Measurements from ENCODE around the gene DLEC1. TPM values are rescaled to one million over a fixed set of nuclear protein-coding genes. Genes with fewer than 3 reads are reported as not detected.
"Not testable (repeated sequence)": the region's sequence is repeated elsewhere in the genome, so short reads cannot be mapped to it uniquely, and the experiment has no call there.

Gene DLEC1
- polyA plus RNA-seq, 1 donor from 2014 or later: 0.28 TPM

DNA sequence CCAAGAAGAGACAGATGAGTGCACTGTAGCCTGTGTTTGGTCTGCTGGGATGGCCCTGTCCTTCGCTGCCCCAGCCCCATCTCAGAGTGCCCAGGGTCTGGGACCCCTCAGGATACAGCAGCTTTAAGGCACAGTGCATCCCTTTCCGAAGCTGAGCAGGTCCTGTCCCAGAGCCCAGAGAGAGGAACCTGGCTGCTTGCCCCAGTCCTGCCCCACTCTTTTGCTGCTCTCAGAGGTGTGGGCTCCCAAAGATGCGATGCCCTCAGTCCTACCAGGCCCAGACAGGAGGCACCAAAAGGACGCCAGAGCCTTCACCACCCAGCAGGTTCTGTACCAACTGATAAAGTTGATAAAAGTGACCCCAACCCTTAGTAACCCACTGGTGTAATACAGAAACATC lies 17.8 kb upstream of the DLEC1 start:
- Mint-ChIP-seq H3K36me3 (no peaks in the 10 kb centered on the region), H3K9me3 (no peaks in the 10 kb centered on the region), H3K4me3 (peak overlapping the region in 1 of 4 donors; percentile 9), H3K27me3 (no peaks in the 10 kb centered on the region), H3K4me1 (peaks cover 8 to 19% (median 9%) of the 10 kb centered on the region in 3 donors), H3K27ac (peak overlapping the region in 2 of 3 donors; percentile 40 to 44)

DNA sequence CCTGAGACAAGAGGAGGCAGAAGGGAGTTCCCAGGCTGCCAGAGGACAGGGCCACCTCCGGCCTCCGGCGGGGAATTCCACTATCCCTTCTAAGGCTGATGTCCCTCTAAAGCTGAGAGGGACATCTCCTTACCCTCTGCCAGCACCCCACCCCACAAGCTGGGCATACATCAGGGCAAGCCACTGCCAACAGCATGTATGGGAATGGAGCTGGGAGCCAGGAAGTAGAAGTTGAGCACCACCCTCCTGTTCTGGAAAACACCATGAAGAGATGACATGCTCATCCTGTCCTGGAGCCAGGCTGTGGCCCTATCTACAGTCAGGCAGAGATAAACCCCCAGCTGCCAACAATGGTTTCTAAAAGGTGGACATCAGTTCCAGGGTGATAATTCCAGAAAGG lies 16.7 kb upstream of the DLEC1 start:
- no peak overlapping the region for H3K4me3 Mint-ChIP-seq
- no peaks in the 10 kb centered on the region for H3K27me3 Mint-ChIP-seq
- H3K27ac Mint-ChIP-seq: peak overlapping the region in 1 of 3 donors; percentile 17
- no peaks in the 10 kb centered on the region for H3K36me3 Mint-ChIP-seq
- H3K9me3 Mint-ChIP-seq: no peaks in the 10 kb centered on the region
- H3K4me1 Mint-ChIP-seq: peaks cover 8 to 19% (median 9%) of the 10 kb centered on the region in 3 donors

DNA sequence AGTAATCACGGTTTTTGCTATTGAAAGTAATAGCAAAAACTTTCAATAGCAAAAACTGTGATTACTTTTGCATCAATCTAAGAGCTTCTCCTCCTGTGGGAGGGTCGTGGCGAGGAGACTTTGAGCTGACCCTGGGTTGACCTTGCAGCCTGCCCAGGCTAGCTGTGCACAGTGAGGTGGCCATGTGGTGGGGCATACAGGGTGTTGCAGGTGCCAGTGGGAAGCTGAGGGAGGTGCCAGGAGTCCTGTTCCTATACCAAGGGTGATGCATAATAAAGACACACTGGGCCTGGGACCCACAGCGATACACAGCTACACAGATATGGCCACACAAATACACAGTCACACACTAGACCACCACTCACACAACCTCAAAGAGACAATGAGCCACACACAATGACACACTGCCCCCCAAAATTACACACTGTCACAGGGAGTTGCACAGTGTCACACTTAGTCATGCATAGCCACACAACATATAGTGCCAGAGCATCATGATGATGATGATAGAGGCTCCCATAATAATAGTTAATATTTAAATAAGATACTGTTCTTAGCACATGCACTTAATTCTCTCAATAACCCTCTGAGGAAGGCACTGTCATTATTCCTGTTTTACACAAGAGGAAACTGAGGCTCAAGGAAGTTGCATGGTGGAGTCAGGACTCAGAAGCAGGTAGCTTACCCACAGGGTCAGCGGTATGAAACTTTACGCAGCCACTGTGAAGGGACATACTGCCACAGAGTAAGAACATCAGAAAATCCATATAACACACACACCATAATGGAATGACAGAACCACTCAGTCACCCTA lies 15.9 kb upstream of the DLEC1 start:
- H3K27ac Mint-ChIP-seq: peak overlapping the region; percentile 66 to 96 (median 91)
- H3K9me3 Mint-ChIP-seq: no peaks in the 10 kb centered on the region
- H3K4me1 Mint-ChIP-seq: peaks cover 8 to 19% (median 9%) of the 10 kb centered on the region in 3 donors
- no peaks in the 10 kb centered on the region for H3K36me3 Mint-ChIP-seq
- peak overlapping the region; percentile 80 to 100 (median 95) for H3K4me3 Mint-ChIP-seq
- H3K27me3 Mint-ChIP-seq: no peaks in the 10 kb centered on the region

DNA sequence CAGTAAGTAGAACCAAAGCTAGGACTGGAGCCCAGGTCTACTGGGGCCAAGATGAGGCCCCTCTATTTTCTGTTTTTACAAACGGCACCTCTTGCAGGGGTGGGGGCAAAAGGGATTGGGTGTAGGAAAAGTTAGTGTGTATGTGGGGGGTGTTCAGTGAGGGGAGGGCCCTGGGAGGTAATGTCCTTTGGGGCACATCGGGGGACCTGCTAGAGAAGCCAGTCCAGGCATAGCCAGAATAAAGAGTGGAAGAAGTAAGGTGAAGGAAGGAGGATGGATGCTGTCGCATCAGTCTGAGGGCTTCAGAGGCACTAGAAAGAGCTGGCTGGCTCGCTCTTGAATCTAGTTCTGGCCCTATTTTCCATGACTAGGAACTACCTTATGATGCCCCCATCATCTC lies 12.2 kb upstream of the DLEC1 start:
- H3K27ac Mint-ChIP-seq: no peak overlapping the region
- H3K4me1 Mint-ChIP-seq: peaks cover 9 to 22% (median 9%) of the 10 kb centered on the region in 3 donors
- no peaks in the 10 kb centered on the region for H3K9me3 Mint-ChIP-seq
- peaks cover 12% of the 10 kb centered on the region for H3K27me3 Mint-ChIP-seq
- H3K36me3 Mint-ChIP-seq: peaks cover 2% of the 10 kb centered on the region
- peak overlapping the region in 2 of 4 donors; percentile 18 to 41 for H3K4me3 Mint-ChIP-seq

DNA sequence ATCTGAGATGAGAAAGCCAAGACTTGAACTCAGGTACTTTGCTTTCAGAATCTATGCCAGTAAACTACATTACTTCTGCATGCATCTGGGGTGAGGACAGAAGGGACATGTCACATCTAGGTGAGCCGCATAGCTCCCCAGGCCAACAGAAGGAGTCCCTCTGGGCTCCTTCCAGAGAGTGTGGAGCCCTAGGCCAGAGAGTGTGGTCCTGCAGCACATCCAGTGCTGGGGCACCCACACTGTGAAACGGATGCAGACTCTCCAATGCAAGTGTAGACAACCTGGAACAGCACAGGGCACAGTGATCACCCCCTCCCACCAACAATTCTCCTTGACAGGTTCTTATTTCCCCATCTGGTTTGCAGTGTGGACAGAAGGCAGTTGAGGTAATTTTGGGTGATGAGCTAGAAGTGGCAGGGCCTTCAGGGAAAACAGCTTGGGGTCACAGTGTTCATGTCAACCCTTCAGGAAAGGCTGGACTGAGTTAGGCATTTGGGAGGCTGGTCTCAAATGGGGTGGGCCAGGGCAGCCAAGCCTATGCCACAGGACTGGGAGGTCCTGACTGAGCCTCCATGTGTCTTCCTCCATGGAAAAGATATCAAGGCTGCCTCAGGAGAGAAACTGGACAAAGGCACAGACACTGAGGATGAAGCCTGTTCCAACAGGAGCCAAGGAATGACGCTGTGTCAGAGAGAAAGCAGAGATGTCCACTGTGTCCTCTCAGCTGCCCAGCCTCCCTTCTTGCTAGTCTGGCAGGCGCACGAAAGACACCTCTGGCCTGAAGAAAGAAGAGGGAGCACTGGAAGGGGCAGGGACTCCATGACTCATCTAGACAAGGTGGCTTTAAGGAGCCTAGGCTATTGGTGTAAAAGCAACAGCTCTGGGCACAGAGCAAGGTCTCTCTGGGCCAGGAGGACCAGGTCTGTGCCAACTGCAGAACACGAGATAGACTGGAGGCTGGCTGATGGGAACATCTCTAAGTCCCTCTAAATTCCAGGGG lies 11.2 kb upstream of the DLEC1 start:
- peaks cover 2% of the 10 kb centered on the region for H3K36me3 Mint-ChIP-seq
- H3K27ac Mint-ChIP-seq: no peak overlapping the region
- peaks cover 9 to 22% (median 9%) of the 10 kb centered on the region in 3 donors for H3K4me1 Mint-ChIP-seq
- peaks cover 13% of the 10 kb centered on the region for H3K27me3 Mint-ChIP-seq
- no peaks in the 10 kb centered on the region for H3K9me3 Mint-ChIP-seq
- H3K4me3 Mint-ChIP-seq: peak overlapping the region; percentile 41 to 87 (median 71)

DNA sequence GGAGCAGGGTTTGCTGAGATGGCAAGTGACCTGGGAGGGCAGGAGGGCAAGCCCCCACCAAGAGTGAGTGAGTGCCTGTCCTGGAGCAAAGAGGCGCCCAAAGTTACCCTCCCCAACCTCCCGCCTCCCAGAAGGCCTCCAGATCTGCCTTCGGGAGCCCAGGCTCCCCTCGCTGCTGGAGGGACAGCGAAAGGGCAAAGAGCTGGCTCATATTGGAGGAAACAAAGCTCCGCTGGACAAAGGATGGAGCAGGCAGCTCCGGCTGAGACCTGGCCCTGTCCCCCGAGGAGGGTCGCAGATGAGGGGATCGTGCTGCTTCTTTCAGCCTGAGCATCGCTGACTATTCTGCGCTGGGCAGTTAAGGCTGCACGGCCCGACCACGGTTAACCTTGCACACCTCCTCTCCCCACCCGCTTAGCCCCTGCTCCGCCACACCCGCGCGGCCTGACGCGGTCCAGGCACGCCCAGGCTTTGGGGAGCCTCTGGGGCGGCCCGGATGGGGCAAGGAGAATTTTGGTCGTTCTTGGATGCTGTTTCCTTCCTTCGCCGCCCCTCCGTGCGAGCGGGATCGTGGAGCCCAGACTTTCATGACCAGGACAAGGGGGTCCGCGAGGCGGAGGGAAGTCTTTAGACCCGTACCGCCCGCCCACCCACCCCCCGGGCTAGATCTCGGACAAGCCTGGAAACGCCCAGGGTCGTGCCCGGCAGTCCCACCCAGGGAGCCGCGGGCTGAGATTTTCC lies 10.2 kb upstream of the DLEC1 start:
- H3K27ac Mint-ChIP-seq: peak overlapping the region in 1 of 3 donors; percentile 80
- H3K27me3 Mint-ChIP-seq: peaks cover 13% of the 10 kb centered on the region
- peaks cover 6 to 15% (median 9%) of the 10 kb centered on the region in 3 donors for H3K4me1 Mint-ChIP-seq
- peaks cover 2% of the 10 kb centered on the region for H3K36me3 Mint-ChIP-seq
- H3K9me3 Mint-ChIP-seq: no peaks in the 10 kb centered on the region
- H3K4me3 Mint-ChIP-seq: peak overlapping the region; percentile 41 to 87 (median 73)

DNA sequence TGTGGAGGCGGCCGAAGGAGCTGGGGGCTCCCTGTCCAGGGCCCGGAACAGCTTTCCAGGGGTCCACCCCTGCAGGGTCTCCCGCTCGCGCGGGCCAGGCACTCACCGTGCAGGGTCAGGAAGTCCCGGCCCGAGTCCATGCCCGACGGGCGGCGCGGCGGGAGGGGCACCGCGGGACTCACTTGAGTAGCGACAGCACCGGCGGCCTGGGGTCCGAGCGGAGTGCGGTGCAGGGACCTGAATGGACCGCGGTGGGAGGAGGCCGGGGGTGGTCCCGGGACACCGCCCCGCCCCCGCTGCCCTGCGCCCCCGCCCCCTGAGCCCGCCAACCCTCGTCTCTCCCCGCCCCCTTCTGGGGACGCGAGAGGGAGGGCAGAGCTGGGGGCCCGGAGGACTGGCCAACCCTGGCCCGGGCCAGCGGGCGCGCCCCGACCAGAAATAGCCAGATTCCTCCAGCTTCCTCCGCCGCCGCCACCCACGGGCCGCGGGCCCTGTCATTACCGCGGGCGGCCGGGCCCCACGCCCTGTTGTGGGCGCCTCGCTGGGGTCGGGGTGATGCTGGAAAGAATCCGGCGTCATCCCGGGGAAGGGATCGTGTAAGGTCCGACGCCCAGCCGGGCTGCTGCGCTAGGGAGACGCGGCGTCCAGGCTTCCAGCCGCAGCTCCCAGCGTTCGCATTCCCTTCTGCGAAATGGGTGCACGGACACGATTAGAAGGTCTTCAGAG lies 9.4 kb upstream of the DLEC1 start, which contains the start of gene PLCD1:
Gene PLCD1 (minus strand): TSS at position 243 of the 726 bp plus-strand sequence. CDS start 103 bp downstream, at position 140.
- peak within 1 kb of the TSS; percentile 54 to 87 (median 73) for H3K4me3 Mint-ChIP-seq
- peak within 1 kb of the TSS in 1 of 3 donors; percentile 80 for H3K27ac Mint-ChIP-seq
- H3K4me1 Mint-ChIP-seq: peaks cover 5 to 12% (median 9%) of the 10 kb centered on the region in 3 donors
- H3K27me3 Mint-ChIP-seq: peaks cover 13% of the 10 kb centered on the region
- no peaks in the 10 kb centered on the region for H3K9me3 Mint-ChIP-seq
- peaks cover 2% of the 10 kb centered on the region for H3K36me3 Mint-ChIP-seq

DNA sequence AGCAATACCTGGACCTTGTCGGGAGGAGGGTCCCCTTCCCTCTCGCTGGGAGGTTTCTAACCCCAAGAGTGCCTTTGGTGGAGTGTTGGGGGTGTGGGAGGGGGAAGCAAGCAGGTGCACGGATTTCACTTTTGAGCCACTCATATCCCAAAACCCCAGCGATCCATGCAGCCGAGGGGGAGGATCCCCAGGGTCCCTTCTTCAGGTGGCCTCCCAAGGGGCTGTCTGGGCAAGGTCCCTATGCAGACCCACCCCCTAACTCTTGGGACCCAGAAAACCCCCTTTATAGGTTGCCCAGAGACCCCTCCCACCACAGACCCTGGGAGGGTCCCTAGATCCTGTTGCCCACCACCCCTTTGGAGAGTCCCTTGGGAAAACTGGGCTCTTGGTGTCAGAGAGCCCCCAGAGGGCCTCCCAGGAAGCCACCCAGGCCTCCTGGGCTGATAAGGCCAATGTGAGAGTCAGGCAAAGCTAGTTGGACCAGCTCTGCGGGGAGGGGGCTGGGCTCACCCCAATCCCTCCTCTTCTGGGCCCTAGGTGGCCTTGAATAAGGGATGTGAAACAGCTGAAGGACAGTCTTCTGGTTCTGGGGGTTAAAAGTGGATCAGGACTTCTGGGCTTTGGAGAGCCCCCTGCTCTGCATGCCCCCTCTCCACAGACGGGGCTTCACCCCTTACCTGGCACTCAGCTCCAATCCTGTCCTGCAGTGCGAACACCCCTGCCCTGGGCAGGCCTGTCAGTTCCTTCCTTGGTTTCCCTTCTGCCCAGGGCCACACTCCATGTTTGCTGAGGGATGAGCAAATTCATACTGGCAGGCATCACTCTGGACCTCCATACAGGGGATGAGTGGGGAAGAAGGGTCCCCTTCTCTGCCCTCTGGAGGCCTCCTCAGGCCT lies 8.6 kb upstream of the DLEC1 start:
- Mint-ChIP-seq H3K4me1 (peaks cover 5 to 9% (median 8%) of the 10 kb centered on the region in 3 donors), H3K27ac (no peak overlapping the region), H3K27me3 (peaks cover 13% of the 10 kb centered on the region), H3K9me3 (no peaks in the 10 kb centered on the region), H3K36me3 (peaks cover 2% of the 10 kb centered on the region), H3K4me3 (peak overlapping the region in 3 of 4 donors; percentile 38 to 58 (median 54))

DNA sequence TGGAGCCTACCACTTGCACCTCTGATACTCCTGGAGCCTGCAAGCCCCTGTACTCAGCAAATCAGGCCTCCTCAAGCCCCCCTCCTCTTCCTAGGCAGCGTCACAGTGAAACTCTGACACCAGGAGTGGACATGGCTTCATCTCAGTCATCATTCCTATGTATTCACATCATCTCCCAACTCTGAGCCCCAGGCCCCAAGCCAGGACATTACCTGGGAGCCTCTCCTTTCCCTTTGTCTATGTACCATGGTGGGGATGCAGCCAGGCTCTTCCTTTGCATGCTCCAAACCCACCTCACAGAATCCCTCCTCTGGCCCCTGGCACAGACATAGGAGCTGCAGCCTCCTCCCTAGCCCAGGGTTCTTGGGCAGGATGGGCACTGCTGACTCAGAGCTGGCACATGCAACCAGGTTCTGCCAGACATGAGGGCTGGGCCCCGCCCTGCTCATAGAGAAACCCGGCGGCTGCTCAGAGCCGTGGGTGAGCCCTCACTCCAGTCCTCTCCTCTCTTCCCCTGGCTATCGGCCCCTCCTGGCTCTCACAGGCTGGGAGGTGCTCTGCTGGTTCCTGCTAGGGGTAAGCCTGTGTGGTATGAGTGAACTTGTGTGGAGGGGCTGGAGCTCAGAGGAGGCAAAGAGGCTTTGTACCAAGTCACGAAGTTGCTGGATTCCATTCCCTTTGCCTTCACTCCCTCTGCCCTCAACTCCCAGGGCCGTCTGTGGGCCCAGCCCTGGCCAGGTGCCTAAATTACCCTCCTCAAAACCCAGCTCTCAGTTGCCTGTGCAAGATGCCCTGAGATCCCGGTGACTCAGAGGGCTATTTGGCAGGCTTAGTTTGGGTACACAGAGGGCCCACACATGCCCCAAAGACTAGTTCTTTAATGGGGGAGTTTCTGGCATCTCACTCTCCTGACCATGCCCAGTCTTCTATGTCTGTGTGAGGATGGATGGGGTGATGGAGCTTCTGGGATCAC lies 7.7 kb upstream of the DLEC1 start:
- peaks cover 0 to 4% (median 2%) of the 10 kb centered on the region in 3 donors for H3K4me1 Mint-ChIP-seq
- H3K9me3 Mint-ChIP-seq: no peaks in the 10 kb centered on the region
- H3K27me3 Mint-ChIP-seq: peaks cover 13% of the 10 kb centered on the region

DNA sequence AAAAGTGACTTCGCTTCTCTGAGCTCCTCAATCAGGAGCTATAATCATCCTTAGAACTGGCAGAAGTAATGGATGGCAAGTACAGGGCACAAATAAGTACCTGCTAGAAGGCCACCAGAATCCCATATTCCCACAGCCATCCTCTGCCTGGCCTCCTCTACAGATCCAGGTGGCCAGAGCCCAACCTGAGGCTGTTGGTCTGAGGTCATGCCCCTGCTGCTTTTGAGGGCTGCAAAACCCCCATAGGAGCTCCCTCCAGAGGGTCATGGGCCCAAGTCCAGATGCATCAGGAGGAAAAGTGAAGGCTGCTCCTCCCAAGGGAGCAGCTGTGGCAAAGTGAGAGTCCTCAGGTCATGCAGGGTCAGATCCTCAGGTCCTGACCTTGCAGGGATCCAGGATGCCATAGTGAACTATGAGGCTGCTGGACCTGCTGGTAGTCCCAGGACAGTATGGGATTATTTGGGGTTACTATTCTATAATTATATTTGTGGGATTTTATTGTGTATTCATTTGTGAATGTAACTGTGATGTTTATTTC lies 6.6 kb upstream of the DLEC1 start:
- H3K27ac Mint-ChIP-seq: peak overlapping the region in 1 of 3 donors; percentile 41
- H3K36me3 Mint-ChIP-seq: peaks cover 2% of the 10 kb centered on the region
- no peaks in the 10 kb centered on the region for H3K9me3 Mint-ChIP-seq
- peaks cover 0 to 4% (median 2%) of the 10 kb centered on the region in 3 donors for H3K4me1 Mint-ChIP-seq
- H3K4me3 Mint-ChIP-seq: peak overlapping the region in 1 of 4 donors; percentile 27
- peaks cover 13% of the 10 kb centered on the region for H3K27me3 Mint-ChIP-seq

More for the DNA sequence above, 7.7 kb upstream of the DLEC1 start:
- H3K36me3 Mint-ChIP-seq: peaks cover 2% of the 10 kb centered on the region
- H3K4me3 Mint-ChIP-seq: peak overlapping the region in 2 of 4 donors; percentile 39 to 54
- peak overlapping the region in 1 of 3 donors; percentile 32 for H3K27ac Mint-ChIP-seq

DNA sequence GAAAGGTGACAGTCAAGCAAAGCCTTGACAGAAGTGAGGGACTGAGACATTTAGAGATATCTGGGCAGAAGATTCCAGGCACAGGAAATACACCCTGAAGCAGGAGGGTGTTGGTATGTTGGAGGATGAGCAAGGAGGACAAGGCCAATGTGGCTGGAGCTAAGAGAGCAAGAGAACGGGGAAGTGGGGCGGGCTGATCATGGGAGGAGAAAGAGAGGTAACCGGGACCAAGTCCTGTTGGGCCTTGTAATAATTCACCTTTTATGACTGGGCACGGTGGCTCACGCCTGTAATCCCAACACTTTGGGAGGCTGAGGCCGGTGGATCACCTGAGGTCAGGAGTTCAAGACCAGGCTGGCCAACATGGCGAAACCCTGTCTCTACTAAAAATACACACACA lies 5.4 kb upstream of the DLEC1 start:
- peak overlapping the region in 1 of 4 donors; percentile 17 for H3K4me3 Mint-ChIP-seq
- not testable (repeated sequence) for H3K36me3 Mint-ChIP-seq, H3K9me3 Mint-ChIP-seq, H3K4me1 Mint-ChIP-seq, H3K27ac Mint-ChIP-seq
- H3K27me3 Mint-ChIP-seq: peaks cover 10% of the 10 kb centered on the region

DNA sequence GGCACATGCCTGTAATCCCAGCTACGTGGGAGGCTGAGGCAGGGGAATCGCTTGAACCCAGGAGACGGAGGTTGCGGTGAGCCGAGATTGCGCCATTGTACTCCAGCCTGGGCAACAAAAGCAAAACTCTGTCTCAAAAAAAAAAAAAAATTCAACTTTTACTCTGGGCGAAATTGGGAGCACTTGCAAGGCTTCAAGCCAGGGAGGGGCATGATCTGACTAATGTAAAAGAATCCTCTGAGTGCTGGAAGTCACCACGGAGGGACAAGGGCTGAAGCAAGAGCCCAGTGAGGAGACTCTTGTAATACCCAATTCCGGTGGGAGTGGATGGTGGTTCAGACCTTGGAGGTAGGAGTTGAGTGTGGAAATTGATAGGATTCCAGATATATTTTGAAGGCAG lies 4.7 kb upstream of the DLEC1 start:
- not testable (repeated sequence) for H3K36me3 Mint-ChIP-seq, H3K9me3 Mint-ChIP-seq, H3K27ac Mint-ChIP-seq, H3K4me3 Mint-ChIP-seq
- peaks cover 7 to 13% (median 11%) of the 10 kb centered on the region in 3 donors for H3K4me1 Mint-ChIP-seq
- peaks cover 10% of the 10 kb centered on the region for H3K27me3 Mint-ChIP-seq
